Measurements from ENCODE around the gene ASPSCR1. TPM values are rescaled to one million over a fixed set of nuclear protein-coding genes. Genes with fewer than 3 reads are reported as not detected.

ASPSCR1 gene
- total RNA-seq, 1 donor from 2014 or later, result 21.7 TPM

- no peak for DNase-seq
Measured at GRCh38 chr17:81999587-81999975, 22.2 kb downstream of the ASPSCR1 start.

DNA sequence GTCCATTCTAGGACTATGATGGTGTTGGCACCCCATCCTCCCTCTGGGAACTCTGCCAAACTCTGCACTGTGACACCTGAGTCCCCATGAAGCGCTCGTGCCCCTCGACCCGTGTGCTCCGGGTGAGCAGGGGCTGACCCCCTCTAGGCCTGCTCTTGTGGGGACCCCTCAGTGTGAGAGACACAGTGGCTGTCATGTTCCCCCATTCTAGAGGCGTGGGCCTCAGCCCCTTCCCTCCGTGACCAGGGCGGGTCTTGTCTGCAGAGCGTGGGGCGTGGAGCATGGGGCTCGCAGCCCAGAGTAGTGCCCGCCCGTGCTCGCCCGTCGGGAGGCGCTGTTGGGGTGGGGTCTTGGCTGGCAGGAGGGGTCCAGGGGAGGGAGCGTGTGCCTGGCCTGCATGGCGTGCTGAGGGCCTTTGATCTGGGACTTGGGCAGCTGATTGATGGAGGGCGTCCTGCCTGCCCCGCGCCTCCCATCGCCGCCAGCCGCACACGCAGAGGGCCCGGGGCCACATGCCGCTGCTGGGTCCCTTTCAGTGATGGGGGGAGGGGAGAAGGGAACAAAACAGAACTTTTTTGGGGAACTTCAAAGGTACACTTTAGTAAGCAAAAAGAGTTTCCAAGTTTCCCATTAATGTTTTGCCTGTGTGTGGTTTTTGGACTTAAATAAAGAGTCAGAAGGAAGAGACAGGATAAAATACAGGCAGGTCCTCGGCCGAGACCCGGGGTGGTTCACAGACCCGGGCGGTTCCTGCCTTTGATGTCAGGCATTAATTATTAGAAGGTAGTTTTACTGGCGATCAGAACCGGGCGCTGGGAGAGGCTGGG is 22.8 kb downstream of the ASPSCR1 start:
- no peak for DNase-seq

DNA sequence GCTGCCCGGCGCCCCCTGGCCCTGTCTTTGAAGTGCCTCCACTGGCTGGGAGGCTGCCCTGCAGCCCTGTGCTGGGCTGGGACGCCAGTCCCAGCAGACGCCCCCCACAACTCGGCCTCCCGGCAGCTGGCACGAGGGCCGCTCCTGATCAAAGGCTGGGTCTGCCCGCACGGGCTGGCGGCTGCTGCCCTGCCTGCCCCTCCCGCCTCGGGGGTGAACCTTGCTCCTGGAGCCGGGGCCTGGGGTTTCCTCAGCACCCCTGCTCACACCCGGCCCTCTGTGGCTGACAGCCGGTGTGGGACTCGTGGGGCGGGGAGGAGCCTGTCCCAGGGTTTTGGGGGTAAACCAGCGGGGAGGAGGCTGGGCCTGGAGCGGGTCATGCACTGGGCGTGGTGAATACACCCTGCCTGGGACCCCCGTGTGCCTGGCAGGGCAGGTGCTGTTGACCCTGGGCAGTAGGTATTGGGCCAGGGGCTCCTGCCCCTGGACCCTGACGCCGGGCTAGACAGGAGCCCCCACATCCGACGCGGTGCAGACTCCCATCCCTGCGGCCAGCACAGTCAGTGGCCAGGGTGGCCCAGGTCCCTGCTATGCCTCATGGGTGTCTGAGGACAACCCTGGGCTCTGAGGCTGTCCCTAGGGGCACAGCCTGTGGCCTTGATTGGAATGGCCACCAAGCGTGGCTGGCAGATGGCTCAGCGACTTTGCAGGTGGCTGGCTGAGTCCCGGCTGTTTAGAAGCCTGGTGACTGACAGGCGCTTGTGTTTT is 23.6 kb downstream of the ASPSCR1 start:
- DNase-seq, result peak; percentile 72

- DNase-seq, result no peak
Measured at GRCh38 chr17:82001571-82002056, 24.2 kb downstream of the ASPSCR1 start.

- peak; percentile 57 for DNase-seq
Measured at GRCh38 chr17:82003411-82004381, 26.3 kb downstream of the ASPSCR1 start.

- no peak for DNase-seq
Measured at GRCh38 chr17:82004517-82005455, 27.4 kb downstream of the ASPSCR1 start.

GRCh38 chr17:82005701-82006348 is 28.4 kb downstream of the ASPSCR1 start:
- DNase-seq, result no peak

GRCh38 chr17:82006468-82007227 is 29.2 kb downstream of the ASPSCR1 start:
- DNase-seq, result peak; percentile 60

GRCh38 chr17:82007228-82007494 is 29.7 kb downstream of the ASPSCR1 start:
- DNase-seq, result no peak

DNA sequence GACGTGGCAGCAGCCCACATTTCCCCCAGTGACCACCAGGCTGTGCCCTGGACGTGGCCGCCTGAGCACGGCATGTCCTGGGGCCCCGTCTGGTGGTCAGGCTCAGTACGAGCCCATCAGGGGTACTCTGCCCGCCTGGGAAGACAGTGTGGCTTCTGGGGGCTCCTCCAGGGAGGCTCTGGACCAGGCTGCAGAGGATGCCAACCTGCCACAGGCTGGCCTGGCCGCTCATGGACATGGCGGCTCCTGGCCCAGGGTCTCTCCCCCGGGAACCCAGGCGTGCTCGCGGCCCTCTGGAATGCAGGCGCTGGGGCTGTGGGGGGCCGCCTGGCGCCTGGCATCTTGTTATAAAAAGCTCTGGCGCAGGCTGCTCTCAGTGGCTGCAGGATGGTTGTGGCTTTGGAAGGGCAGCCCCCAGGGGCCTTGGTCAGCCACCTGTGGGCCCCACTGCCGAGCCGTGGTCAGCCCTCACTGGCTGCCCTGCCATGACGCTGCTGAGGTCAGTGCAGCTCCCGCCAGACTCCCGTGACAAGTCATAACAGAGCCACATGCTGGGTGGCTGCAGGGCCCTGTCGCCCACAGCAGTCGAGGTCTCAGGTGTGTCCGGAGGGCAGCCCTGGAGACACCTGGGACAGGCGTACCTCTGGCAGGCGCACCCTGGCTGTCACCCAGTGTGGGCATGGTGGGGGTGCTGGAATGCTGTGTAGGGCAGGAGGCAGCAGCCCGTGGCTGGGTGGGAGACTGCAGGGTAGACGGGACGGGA is 30.2 kb downstream of the ASPSCR1 start:
- no peak for DNase-seq

DNA sequence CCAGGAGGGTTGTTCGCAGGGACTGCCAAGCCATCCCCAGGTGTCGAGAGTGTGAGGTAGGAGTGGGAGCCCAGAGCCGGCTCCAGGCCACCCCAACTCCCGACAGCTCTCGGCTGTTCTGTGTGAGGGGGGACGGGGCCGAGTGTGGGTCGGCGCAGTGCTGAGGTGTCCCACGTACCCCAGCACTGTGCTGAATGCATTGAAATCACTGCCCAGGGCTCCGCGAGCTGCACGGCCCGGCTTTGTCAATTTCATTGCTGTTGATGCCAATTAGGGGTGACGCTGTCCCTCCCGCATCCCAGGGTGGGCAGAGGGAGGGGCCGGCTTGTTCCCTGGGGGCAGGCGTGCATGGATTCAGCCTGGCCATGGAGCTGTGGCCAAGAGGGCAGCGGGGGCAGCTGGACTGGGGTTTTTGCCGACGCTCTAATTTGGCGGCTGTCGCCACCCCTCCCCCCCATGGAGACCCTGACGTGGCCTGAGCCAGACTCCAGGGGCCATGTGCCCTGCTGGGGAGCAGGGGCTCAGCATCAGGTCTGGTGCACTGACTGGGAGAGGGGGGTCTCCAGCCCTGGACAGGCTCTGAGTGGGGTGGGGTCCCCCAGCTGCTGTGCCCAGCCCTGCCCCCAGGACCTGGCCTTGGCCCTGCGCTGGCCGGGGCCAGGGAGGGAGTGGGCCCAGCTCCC is 31.0 kb downstream of the ASPSCR1 start:
- no peak for DNase-seq

DNA sequence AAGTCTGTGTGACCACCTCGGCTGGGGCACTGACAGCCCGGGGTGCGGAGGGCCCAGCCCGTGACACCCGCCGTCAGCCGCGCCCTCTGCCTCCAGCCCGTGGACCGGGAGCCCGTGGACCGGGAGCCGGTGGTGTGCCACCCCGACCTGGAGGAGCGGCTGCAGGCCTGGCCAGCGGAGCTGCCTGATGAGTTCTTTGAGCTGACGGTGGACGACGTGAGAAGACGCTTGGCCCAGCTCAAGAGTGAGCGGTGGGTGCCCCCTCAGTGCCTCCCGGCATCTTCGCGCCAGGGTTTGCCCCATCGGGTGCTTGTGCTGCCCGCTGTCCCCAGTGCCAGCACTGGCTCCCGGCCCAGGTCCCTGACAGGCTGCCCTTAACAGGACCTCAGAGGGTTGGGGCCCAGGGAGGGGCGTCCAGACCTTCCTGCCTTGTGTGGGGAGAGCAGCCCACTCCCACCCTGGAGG is 31.5 kb downstream of the ASPSCR1 start:
- no peak for DNase-seq

DNA sequence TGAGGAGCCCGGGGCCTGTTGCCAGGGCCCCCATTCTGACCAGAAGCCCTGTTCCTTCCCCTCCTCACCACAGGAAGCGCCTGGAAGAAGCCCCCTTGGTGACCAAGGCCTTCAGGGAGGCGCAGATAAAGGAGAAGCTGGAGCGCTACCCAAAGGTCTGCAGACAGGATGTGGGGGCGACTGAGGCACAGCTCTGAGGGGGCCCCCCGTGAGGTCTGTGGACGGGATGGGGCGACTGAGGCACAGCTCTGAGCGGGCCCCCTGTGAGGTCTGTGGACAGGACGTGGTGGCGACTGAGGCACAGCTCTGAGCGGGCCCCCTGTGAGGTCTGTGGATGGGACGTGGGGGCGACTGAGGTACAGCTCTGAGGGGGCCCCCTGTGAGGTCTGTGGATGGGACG is 32.0 kb downstream of the ASPSCR1 start:
- DNase-seq, result no peak

DNA sequence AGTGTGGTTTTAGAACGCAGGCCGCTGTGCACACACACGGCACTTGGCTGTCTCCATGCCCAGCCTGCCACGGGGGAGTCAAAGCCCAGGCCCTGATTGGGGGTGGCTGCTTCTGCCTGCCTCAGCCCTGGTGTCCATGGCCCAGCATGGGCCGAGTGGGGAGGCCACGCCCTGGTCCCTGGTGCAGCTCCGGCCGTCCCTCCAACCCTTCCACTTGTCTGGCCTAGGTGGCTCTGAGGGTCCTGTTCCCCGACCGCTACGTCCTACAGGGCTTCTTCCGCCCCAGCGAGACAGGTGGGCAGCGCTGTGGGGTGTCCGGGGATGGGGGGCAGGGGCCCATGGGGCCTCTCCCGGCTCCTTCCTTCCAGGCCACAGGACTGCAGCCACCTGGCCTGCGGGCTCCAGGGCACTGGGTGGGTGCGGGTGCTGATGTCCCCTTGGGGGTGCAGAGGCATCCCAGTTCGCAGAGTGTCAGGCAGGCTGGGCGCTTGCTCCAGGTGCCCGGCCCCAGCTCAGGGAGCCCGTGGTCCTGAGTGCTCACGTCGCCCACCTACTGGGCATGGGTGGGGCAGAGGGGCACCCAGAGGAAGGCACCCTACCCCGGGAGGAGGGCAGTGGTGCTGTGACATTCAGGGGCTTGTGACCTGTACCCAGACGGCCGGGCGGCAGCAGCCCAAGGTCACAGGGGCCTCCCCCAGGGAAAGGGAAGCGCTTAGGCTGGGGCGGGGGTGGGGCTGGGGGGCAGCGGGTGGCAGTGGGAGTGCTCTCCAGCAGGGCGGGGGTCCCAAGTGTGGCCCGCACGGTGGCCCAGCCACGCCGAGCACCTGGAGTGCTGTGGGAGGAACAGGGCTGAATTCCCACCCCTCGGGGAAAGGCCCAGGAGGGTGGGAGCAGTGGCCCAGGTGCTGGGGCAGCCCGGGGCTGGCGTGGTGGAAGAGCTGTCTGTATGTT is 33.4 kb downstream of the ASPSCR1 start:
- no peak for DNase-seq

DNA sequence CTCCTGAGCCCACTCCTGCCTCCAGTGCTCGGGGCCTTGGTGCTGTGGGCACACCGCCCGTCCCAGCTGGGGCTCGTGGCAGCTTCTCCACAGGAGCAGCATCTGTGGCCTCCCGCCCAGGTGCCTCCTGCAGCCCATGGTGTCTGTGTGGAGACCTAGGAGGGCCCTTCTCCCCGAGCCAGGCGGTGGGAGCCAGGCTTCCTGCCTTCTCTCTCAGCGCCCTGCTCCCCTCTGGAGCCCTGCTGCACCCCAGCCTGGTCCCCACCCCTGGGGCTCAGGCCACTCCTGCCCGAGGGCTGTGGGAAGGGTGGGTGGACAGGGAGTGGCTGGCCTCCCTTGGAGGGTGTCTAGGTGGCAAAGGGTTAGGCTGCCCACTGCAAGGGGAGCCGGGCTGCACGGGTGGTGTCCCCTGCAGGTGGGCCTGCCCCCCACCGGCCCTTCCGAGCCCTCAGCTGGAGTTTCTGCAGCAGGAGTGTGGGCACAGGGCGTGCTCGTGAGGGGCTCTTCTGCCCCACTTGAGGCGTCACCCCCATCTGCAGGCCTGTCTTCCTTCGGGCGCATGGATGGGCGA is 34.3 kb downstream of the ASPSCR1 start:
- no peak for DNase-seq

DNA sequence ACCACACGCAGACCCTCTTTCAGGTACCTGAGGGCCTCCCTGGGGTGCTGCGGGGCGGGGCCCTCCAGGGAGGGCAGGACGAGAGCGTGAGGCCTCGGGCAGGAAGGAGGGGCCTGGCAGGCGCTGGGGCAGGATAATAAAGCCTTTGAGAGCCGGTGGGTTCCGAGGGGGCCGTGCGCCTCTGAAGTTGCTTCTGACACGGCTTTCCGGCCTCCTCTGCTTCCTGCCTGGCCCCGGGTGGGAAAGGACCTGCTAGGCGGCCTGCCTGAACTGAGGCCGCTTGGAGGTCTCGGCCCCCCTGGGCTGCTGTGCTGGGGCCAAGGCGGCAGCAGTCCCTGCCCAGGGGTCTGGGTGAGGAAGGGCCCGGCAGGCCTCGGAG is 34.8 kb downstream of the ASPSCR1 start:
- no peak for DNase-seq
